Measurements from ENCODE around the gene LRRC37A3. TPM values are rescaled to one million over a fixed set of nuclear protein-coding genes. Genes with fewer than 3 reads are reported as not detected.
"Not testable (repeated sequence)": the region's sequence is repeated elsewhere in the genome, so short reads cannot be mapped to it uniquely, and the experiment has no call there.

The LRRC37A3 gene
- total and polyA plus RNA-seq, 2 donors (not counting 1 experiment from before 2014, with no cell fraction given) = 2.3 to 7.3 TPM

DNA sequence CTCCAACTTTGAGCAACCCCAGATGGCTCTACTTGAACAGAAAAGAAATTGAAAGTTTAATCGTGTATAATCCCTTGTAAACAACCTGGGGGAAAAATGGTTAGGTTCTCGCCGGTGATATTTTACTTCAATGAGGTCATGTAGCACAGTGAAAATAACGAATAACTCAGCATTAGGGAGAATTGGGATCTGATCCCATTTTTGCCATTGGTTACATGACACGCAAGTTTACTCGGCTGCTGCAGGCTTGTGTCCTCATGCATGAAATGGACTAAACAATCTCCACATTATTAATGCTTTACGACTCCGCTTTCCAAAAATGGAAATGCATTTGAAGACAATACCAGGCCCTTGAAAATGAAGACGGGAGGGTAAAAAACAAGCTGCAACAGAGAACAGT lies 45.5 kb upstream of the LRRC37A3 start:
- Histone ChIP-seq H3K4me2 (ENCODE audit: extremely low read depth, insufficient read depth, low read length) (no peak overlapping the region), H3K27ac (ENCODE audit: insufficient read depth, low read length) (no peak overlapping the region)

GRCh38 chr17:64963814-64964213 lies 44.5 kb upstream of the LRRC37A3 start:
- not testable (repeated sequence) for H3K27me3 ChIP-seq (ENCODE audit: control insufficient read depth, insufficient read depth, low read length); DNase-seq (ENCODE audit: low read depth in 2 of 2); H3K36me3 ChIP-seq (ENCODE audit: control insufficient read depth, insufficient read depth, low read length); H2AFZ ChIP-seq (ENCODE audit: low read length); H3K4me3 ChIP-seq (replicated peaks in 1 of 4; ENCODE audit: control extremely low read depth in 1 of 4, insufficient read depth in 1 of 4, low read depth in 3 of 4, low read length in 4 of 4); H3K79me2 ChIP-seq (ENCODE audit: control insufficient read depth, insufficient read depth, low read length); H3K27ac ChIP-seq (ENCODE audit: insufficient read depth, low read length); H3K9me3 ChIP-seq (ENCODE audit: control insufficient read depth, insufficient read depth, low read depth, low read length); H3K9ac ChIP-seq (ENCODE audit: insufficient read depth, low read length); H4K20me1 ChIP-seq (ENCODE audit: control insufficient read depth, extremely low read depth, insufficient read depth, low read length); H3K4me2 ChIP-seq (ENCODE audit: extremely low read depth, insufficient read depth, low read length); H3K4me1 ChIP-seq (ENCODE audit: control insufficient read depth, extremely low read depth, insufficient read depth, low read length)

More for the DNA sequence above, 45.5 kb upstream of the LRRC37A3 start:
- Histone ChIP-seq H3K4me1 (ENCODE audit: control insufficient read depth, extremely low read depth, insufficient read depth, low read length) (no peaks in the 10 kb centered on the region), H2AFZ (ENCODE audit: low read length) (no peak overlapping the region), H3K36me3 (ENCODE audit: control insufficient read depth, insufficient read depth, low read length) (no peaks in the 10 kb centered on the region), H3K79me2 (ENCODE audit: control insufficient read depth, insufficient read depth, low read length) (no peaks in the 10 kb centered on the region), H3K9ac (ENCODE audit: insufficient read depth, low read length) (no peak overlapping the region), H3K4me3 (replicated peaks in 1 of 4; ENCODE audit: control extremely low read depth in 1 of 4, insufficient read depth in 1 of 4, low read depth in 3 of 4, low read length in 4 of 4) (no peak overlapping the region), H3K27me3 (ENCODE audit: control insufficient read depth, insufficient read depth, low read length) (no peaks in the 10 kb centered on the region), H3K9me3 (ENCODE audit: control insufficient read depth, insufficient read depth, low read depth, low read length) (no peaks in the 10 kb centered on the region), H4K20me1 (ENCODE audit: control insufficient read depth, extremely low read depth, insufficient read depth, low read length) (no peaks in the 10 kb centered on the region)
- DNase-seq (ENCODE audit: low read depth in 2 of 2) = peak in 1 of 2 donors; percentile 63
- TF ChIP-seq EZH2 (IDR thresholded peaks at IDR 0.05; ENCODE audit: low read length, missing control alignments) (no peak), CTCF (conservative IDR thresholded peaks at IDR 0.05 in 1 of 2, IDR thresholded peaks at IDR 0.05 in 1 of 2; ENCODE audit: low read depth in 1 of 2, low read length in 2 of 2) (no peak)

GRCh38 chr17:64961563-64962378 lies 42.5 kb upstream of the LRRC37A3 start:
- H3K79me2 ChIP-seq (ENCODE audit: control insufficient read depth, insufficient read depth, low read length); H3K27ac ChIP-seq (ENCODE audit: insufficient read depth, low read length); H3K36me3 ChIP-seq (ENCODE audit: control insufficient read depth, insufficient read depth, low read length); H3K9ac ChIP-seq (ENCODE audit: insufficient read depth, low read length); H4K20me1 ChIP-seq (ENCODE audit: control insufficient read depth, extremely low read depth, insufficient read depth, low read length); H3K27me3 ChIP-seq (ENCODE audit: control insufficient read depth, insufficient read depth, low read length); H2AFZ ChIP-seq (ENCODE audit: low read length); H3K4me1 ChIP-seq (ENCODE audit: control insufficient read depth, extremely low read depth, insufficient read depth, low read length); H3K9me3 ChIP-seq (ENCODE audit: control insufficient read depth, insufficient read depth, low read depth, low read length): not testable (repeated sequence)
- H3K4me2 ChIP-seq (ENCODE audit: extremely low read depth, insufficient read depth, low read length) = peak overlapping the region; percentile 52
- TF ChIP-seq CTCF (conservative IDR thresholded peaks at IDR 0.05 in 1 of 2, IDR thresholded peaks at IDR 0.05 in 1 of 2; ENCODE audit: low read depth in 1 of 2, low read length in 2 of 2) = peak; percentile 43 to 58
- peak overlapping the region in 1 of 4 experiments; percentile 36 for H3K4me3 ChIP-seq (replicated peaks in 1 of 4; ENCODE audit: control extremely low read depth in 1 of 4, insufficient read depth in 1 of 4, low read depth in 3 of 4, low read length in 4 of 4)
- DNase-seq (ENCODE audit: low read depth in 2 of 2) = peak; percentile 61 to 81
